A204.1 (cell line): ENCODE measurements around the gene PTEN.
A peak's percentile ranks its signal among the peaks of the same experiment; 100 is the strongest.
"Not testable (repeated sequence)": the region's sequence is repeated elsewhere in the genome, so short reads cannot be mapped to it uniquely, and the experiment has no call there.

ENCODE experiments used
- FAIRE-seq: peaks from 2 replicates; lab custom pipeline; 2012; peaks lifted over from hg19 to GRCh38; lab: Jason Lieb, UNC

PTEN gene

GRCh38 chr10:87863053-87863943, at the start of gene PTEN, which contains the start of gene KLLN:
Gene PTEN (plus strand): TSS chr10:87863625. CDS start chr10:87864470, 845 bp downstream.
Gene KLLN (minus strand): TSS chr10:87863533. CDS start chr10:87862487, 1,046 bp downstream.
- no peak for FAIRE-seq

- peak; percentile 72 for FAIRE-seq
Measured at GRCh38 chr10:87816163-87816897, 47.1 kb upstream of the PTEN start.

DNA sequence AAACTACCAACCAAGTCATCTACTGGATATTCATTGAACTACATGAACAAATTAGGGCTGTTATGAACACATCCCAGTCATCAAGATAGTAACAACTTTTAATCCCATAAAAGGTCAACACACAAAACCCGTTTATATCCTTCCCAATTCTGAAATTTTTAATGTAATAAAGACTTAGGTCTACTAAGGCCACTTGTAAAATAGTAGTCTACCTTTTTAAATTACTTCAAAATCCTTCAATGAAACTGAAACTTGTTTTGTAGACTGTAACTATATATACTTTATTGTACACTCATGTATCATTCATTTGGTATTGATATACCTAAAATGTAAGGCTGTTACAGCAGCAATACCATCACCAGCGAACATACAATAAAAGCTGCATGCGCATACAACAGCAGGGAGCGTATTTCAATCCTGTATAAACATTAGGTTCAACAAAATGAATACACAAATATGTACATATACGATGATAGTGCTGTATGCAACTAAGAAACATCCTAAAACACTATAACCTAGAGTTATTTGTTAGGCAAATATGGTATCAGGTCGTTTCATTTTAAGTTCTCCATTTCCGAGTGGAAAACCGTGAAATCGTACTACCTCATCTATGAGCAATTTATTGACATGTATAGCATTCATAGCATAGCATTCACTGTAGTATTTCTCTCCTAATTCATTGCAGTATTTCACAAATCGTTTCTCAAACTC, 46.4 kb upstream of the PTEN start:
- peak; percentile 72 for FAIRE-seq

DNA sequence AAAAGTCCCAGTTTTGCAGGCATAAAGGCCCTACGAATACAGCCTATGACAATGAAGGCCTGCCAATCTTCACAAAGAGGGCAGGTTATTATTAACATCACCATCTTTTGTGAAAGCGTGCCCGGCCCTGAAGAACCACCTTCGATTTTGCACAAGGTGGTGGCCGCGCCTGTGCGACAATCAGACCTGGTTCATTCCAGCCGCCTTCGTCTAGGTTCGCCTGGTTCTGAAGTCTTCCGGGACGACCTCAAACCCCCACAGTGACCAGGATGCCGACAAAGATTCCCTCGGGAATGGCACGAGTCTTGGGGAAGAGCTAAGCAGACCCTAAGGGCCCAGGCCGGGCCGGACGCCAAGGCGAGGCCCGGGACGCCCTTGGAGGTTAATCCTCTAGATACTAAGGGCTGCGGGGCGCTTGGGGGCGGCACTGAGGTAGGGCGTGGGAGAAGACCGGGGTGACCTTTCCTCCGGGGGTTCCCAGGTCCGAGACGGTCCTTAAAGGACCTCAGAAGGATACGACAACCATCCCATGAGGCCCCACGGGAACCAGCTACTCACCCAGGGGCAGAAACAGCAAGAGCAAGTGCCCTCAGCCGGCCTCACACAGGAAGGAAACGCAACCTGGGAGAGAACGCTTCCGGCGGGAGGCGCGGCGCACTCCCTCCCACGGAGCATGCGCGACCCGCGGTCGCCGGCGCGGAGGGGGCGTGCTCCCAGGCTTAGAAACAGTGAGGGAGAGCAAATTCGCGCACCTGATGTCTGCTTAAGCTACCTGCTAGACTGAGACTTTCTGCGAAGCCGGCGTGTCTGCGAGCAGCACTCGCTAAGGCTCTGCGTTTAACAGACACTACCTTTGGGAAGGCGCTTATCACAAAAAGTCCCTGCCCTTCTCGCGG, 45.6 kb upstream of the PTEN start, which contains the start of gene ATAD1:
Gene ATAD1 (minus strand): TSS at position 618 of the 896 bp plus-strand sequence. CDS start 3,627 bp downstream, outside the sequence.
- FAIRE-seq: peak; percentile 16

DNA sequence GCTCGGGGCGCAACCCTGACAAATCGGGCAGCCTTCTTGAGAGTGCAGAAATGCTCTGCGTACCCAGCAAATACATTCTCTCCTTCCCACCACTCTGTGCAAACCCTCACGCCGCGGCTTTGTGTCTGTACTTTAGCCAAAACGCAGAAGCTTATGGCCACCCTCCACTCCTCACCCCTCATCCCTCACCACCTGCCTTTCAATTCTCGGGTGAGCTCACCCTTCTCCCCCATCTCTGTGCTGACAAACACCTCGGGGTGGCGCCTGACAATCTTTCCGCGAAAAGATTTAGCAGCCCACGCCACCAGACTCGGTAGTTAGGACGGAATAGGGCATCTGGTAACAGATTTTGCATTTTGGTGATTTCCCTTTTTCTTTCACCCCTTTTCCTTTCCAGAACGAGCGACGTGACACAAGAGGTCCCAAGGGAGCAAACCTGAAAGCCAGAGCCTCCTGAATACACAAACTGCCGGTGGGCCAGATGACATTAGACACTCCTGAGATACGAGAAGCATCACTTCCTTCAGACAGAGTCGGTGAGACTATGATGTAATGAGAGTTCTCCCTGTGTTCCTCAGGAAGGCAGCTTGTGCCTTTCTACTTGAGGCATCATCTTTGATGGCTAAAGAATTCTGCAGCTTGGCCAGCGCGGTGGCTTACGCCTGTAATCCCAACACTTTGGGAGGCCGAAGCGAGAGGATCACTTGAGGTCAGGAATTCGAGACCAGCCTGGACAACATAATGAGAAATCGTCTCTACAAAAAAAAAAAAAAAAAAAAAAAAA, 44.7 kb upstream of the PTEN start:
- FAIRE-seq: no peak

DNA sequence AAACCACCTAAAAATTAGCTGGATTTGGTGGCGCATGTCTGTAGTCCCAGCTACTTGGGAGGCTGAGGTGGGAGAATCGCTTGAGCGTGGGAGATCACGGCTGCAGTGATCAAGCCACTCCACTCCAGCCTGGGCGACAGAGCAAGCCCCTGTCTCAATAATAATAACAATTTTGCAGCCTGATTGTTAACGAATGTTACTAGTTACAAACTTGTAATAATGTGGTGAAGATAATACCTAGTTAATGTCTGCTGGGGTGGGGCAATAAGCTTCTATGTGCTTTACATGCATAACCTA, 44.2 kb upstream of the PTEN start:
- FAIRE-seq: no peak

- FAIRE-seq: no peak
Measured at GRCh38 chr10:87826653-87827052, 36.8 kb upstream of the PTEN start.

GRCh38 chr10:87827681-87828080, 35.7 kb upstream of the PTEN start:
- no peak for FAIRE-seq

DNA sequence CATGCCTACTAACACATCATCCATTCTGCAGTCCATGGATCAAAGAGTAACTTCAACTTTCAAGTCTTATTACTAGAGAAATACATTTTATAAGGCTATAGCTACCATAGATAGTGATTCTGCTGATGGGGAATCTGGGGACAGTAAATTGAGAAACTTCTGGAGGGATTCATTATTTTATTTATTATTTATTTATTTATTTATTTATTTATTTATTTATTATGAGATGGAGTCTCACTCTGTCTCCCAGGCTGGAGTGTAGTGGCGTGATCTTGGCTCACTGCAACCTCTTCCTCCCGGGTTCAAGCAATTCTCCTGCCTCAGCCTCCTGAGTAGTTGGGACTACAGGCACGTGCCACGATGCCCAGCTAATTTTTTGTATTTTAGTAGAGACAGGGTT, 34.4 kb upstream of the PTEN start:
- FAIRE-seq: not testable (repeated sequence)

- FAIRE-seq: no peak
Measured at GRCh38 chr10:87829986-87830729, 33.3 kb upstream of the PTEN start.

DNA sequence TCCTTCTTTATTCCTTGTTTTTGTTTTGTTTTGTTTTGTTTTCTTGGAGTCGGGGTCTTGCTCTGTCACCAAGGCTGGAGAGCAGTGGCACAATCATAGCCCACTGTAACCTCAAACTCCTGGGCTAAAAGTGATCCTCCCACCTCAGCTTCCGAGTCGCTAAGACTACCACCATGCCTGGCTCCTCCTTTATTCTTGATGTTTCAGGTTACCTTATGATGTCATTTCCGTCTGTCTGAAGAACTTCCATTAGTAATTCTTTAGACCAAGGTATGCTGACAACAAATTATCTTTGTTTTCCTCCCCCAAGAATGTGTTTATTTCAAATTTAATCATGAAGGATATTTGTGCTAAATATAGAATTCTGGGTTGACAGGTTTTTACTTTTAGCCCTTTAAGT, 27.3 kb upstream of the PTEN start:
- no peak for FAIRE-seq

DNA sequence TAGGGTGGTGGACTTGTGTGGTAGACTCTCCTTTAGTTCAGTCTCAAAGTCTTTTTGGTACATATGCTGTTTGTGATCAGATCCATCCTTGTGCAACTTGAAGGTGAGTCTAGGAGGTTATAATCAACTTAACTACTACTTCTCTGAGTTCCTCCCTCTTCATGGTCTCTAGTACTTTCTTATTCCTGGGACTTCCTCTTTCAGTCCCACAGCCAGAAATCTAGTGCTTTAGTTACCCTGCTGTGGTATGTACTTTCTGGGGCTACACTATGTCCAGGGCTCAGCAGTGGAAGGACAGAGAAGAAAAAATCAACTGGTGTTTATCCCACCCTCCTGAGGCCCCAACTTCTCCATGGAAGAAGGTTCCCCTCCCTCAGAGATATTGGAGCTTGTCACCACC, 26.0 kb upstream of the PTEN start:
- no peak for FAIRE-seq

DNA sequence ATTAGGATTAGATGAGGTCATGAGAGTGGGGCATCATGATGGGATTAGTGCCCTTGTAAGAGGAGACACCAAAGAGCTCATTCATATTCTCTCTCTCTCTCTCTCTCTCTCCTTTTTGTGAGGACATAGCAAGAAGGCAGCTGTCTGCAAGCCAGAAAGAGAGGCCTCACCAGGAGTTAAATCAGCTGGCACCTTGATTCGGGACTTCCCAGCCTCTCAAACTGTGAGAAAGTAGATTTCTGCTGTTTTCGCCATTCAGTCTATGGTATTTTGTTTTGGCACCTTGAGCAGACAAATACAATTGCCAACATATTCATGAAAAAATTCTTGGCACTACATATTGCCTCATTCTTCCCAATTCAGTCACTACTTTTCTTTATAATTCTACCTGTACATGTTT, 24.8 kb upstream of the PTEN start:
- no peak for FAIRE-seq

DNA sequence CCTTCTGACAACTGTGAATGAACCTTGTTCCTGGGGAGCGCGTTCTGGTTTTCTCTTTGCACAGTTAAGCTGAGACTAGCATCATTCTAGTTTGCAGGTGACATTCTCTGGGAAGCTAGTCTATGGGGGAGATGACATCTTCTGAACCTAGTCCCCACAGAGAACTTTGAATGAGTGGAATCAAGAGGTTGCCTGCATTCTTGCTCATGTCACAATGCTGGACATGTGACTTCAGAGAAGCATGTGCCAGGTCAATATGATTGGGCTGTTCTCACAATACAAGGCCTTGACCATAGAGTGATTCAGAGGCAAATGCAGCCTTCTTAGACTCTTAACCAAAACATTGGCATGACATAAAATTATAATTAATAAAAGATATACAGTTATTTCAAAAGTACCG, 22.2 kb upstream of the PTEN start:
- FAIRE-seq: no peak

GRCh38 chr10:87842220-87842641, 21.2 kb upstream of the PTEN start:
- FAIRE-seq: peak; percentile 6

DNA sequence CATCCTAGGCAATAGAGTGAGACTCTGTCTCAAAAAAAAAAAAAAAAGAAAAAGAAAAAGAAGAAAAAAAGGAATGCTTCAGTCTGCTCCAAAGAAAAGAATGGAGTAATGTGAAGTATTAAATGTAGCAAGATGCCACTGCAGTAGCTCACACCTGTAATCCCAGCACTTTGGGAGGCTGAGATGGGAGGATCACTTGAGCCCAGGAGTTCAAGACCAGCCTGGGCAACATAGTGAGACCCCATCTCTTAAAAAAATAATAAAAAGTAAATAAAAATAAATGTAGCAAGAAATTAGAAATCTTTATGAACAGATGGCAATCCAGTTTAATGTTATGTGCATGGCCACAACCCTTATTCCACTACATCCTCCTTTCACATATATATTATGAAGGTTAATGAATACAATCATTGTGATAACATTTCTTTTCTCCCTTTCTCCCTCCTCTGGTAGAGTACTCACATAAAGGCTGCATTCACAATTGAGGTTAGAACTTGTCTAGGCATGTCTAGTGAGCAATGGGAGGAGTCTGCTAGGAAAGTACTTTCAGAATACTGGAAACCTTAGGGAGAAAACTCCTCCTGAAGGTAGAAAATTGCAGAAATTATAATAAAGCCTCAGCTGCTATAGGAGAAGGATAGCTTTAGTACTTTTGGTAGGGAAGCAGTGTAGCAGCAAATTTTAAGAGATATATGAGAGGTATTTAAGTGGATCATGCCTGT, 20.5 kb upstream of the PTEN start:
- FAIRE-seq: peak; percentile 98

DNA sequence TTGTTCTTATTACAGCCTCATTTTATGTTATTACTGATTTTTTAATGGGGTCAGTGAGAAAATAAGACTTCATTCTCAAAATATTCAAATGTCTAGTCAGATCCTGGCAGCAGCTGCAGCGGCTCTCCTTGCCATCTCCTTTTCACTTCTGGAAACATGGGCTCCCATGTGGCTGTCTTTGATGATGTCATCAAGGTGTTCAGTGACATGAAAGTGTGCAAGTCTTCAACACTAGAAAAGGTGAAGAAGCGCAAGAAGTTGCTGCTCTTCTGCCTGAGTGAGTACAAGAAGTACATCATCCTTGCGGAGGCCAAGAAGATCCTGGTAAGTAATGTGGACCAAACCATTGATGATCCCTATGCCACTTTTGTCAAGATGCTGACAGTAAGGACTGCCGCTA, 19.7 kb upstream of the PTEN start:
- no peak for FAIRE-seq

DNA sequence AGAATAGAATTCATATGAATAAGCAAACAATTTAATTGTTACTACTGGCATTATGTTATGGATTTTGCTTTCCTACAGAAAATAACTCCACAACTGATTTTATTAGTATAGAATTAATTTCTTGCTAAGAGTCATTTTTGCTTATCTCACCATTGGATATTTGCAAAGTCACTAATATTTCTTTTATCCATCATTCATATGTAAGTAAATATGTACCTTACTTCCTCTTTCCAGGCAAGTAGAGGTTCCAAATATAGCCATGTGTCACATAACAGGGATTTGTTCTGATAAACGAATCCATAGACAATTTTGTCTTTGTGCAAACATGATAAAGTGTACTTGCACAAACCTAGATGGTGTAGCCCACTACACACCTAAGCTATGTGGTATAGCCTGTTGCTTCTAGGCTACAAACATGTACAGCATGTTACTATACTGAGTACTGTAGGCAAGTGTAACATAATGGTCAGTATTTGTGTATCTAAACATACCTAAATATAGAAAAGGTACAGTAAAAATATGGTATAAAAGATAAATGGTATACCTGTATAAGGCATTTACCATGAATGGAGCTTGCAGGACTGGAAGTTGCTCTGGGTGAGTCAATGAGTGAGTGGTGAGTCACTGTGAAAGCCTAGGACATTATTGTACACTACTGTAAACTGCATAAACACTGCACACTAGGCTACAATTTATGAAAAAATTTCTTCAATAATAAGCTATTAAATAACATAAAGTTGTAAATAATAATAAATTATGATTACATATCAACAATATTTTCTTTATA, 18.4 kb upstream of the PTEN start:
- FAIRE-seq: no peak

GRCh38 chr10:87845624-87845998, 17.8 kb upstream of the PTEN start:
- FAIRE-seq: peak; percentile 86
